HG02798 (cell line): ENCODE results near the gene DEFB129.
"Not testable (repeated sequence)": the region's sequence is repeated elsewhere in the genome, so short reads cannot be mapped to it uniquely, and the experiment has no call there.

ENCODE experiments used
- ATAC-seq: cut with Tn5 transposase; IDR thresholded peaks from one replicate; pipeline ENCODE4 v1.9.1; 2021; ENCODE audit warnings: mild to moderate bottlenecking; ENCODE audit not compliant: unreplicated experiment, poor library complexity

DEFB129 gene

DNA sequence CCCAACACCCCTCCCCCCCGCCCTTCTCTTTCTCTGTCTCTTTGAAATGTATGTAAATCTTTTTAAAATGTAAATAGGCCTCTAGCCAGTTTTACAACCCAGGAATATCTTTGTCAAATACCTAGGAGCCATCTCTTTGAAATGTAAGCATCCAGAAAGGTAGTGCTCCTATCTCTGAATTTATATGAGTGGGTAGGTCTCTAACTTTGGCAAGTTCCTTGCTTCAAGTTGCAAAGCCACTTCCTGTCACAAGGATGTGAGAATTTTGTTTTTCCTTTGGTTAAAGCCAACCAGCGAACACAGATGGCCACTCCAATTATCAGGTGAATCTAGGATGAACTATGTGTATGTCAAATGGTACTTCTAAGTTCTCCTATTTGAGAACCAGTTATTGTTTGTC lies 24.3 kb downstream of the DEFB129 start:
- no peak for ATAC-seq

DNA sequence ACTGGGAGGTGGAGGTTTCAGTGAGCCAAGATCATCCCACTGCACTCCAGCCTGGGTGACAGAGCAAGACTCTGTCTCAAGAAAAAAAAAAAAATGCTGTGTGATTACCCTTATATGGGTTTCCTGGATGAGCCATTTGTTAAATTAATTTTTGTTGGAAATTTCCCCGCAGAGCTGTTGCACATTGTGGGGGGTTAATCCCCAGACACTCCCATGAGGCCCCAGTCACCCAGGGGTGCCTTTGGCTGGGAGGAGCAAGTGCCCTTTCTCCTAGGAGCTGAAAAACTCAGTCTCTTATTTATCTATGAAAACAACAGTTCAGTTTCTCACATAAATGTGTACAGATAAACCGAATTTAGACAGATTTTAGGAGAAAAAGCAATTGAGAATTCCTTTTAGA lies 25.7 kb downstream of the DEFB129 start:
- no peak for ATAC-seq

DNA sequence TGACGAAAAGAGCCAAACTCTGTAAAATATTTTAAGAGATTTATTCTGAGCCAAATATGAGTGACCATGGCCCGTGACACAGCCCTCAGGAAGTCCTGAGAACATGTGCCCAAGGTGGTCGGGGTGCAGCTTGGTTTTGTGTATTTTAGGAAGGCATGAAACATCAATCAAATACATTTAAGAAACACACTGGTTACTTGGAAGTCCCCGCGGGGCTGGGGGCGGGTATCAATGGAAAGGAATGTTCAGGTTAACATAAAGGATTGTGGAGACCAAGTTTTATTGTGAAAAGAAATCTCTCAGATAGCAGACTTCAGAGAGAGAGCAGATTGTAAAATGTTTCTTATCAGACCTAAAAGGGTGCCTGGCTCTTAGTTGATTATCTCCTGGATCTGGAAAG lies 26.4 kb downstream of the DEFB129 start:
- ATAC-seq: not testable (repeated sequence)

DNA sequence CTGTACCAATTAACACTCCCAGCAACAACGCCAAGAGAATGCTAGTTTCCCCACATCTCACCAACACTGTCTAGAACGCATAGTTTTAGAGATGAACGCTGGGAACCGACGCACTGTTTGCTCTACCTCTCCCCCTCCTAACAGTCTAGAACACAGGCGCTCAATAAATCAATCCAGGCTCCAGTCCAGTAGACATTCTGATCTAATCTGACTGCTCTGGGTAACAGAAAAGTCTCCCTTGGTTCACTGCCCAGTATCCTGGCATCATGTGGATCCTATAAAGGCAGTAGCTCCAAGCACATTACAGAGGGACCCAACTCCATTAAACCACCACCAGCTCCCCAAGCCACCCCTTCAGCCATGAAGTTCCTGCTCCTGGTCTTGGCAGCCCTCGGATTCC lies 30.4 kb downstream of the DEFB129 start, which contains the start of gene DEFB132:
Gene DEFB132 (plus strand): TSS at position 306 of the 400 bp plus-strand sequence. CDS start 55 bp downstream, at position 361.
- no peak for ATAC-seq

DNA sequence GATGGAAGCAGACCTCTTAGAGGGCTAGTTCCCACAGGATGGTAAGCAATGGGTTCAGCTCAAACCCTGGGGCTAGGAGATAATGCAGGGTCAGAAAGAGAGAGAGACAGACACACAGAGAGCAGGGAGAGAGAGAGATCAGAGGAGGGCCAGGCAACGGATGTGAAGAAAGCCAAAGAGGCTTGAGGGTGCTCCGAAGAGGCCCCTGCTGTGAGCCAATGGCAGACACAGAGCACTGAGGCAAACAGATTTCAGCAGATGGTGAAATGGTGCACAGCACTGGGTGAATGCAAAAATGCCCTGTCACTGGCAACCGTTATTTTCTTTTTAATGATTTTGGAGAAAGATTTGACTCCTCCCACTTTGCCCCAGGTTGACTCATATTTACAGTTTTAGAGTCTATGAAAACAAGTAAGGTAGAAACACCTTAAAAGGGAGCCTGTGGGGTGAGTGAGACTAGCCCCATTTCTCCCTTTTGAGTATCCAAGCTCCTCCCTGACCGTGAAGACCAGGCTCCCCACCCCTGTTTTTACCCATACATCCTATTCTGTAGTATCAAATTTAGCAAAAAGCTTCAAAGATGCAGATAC lies 31.3 kb downstream of the DEFB129 start:
- no peak for ATAC-seq

DNA sequence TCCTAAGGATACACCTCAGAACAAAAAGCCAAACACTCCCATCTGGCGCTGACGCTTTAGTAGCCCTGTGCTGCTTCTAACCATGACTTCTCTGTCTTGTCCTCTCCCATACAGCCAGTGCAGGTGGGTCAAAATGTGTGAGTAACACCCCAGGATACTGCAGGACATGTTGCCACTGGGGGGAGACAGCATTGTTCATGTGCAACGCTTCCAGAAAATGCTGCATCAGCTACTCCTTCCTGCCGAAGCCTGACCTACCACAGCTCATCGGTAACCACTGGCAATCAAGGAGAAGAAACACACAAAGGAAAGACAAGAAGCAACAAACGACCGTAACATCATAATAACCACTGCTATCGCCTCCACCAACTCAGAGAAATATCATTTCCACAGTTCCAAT lies 31.9 kb downstream of the DEFB129 start:
- ATAC-seq: no peak

DNA sequence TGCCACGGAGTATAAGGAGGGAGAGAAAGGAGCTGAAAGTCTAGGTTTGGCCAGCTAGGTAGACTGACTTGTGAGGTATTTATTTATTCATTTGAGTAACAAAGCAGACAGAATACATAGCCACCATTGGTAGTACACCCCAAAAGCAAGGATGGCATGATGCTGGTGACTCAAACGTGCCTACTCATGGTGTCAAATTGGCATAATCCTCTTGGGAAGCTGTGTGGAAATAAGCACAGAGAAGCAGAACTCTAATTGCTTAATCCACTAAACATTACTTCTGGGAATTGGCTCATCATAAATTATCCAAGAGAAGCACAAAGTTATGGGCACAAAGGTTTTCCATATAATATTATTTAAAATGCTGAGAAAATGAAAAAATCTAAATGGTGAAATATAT lies 32.9 kb downstream of the DEFB129 start:
- no peak for ATAC-seq

DNA sequence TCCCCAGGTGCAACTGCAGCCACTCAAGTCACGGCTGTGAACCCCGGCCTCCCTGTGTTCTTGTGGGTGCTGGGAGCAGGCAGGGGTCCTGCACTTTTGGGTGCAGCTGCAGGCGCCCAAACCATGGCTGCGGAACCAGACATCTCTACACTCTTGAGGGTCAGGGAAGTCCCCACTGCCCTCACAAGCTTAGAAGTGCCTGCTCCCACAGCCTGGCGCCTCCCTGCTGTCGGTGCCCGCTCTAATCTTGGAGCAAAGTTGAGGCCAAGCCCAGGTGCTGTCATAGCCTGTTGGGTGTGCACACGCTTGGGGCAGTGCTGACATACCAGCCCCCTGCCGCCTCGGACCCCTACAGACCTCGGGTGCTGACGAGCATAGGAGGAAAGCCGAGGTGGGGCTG lies 36.6 kb downstream of the DEFB129 start:
- ATAC-seq: no peak

DNA sequence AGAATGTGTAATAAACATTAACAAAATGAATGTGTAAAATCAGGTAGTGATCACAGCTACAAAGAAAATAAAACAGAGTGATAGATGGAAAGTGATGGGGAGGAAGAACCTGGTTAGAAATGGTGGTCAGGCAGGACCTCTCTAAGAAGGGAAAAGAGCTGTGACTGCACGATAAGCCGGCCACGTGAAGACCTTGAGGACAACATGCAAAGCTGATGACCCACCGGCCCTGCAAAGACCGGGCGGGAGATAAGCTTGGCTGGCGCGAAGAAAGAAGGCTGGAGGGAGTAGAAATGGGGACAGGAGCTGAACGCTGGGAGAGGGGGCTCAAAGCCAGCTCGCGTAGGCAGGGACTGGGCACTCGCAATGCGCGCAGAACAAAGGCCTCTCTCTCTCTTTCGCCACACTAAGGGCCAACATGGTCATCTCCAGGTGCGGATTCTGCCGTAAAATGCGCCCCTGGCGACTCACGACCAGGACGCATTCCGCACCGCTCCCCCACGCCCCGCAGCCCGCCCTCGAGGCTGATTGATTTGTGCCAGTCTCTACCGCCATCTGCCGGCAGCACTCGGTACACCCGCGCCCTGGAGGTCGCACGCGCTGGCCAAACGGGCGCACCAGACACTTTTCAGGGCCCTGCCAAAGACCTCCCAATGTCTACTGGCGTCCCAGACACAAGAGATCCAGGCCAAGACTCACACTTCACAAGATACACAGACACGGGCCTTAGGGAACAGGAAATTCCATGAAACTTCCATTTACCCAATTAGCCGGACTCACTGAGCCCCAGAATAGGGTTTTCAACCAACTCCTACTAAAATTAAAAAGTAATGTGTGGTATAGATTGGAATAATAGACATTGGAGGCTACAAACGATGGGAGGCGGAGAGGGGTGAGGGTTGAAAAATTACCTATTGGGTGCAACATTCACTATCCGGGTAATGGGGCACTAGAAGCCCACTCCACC lies 39.8 kb downstream of the DEFB129 start:
- ATAC-seq: peak; percentile 93

DNA sequence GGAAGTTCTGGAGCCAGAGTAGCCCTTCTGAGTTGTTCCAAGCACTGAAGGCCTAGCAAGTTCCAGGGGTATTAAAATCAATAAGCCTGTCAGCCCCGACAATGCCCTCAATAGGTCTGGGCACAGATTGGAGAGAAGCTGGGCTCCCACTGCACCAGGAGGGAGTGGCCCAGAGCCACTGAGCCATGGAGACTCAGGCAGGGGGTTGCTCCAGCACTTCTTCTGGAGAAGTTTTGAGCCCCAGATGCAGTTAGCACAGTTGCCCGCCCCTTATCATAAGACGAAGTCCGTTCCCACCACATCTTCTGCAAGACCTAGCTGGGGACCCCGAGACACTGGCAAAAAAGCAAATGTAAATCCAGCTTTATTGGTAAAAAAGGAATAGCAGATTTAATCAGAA lies 43.5 kb downstream of the DEFB129 start:
- no peak for ATAC-seq

DNA sequence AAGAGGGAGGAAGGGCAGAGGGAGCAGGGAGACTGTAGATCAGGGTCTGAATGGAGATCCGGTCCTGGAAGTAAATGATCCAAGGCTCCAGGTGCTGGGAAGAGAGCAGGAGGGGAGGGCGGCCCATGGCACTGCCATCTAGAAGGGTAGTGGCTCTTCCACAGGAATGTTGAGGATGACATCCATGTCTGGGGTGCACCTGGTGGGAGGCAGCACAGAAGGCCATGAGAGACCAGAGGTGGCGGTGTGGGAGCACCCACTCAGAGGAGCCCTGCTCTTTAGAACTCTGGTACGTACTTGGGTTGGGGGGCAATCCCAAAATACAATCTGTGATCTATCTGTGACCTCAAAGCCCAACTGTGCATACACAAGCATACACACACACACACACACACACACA lies 44.0 kb downstream of the DEFB129 start:
- no peak for ATAC-seq

DNA sequence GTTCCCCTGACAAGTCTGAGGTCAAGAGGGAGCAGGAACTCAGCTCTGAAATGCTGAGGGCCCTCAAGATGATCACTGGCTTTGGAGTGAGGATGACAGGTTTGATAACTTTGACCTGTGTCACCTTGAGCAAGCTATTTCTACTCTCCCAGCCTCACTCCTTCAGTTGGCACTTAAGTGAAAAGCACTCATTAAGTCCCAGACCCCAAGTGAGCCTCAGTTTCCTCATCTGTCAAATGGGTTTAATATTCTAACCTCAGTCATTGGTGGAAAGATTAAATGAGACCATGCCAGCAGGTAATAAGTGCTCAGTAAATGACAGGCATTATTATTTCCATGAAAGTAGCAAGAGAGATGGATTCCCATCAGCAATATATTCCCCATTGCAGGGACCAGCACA lies 44.5 kb downstream of the DEFB129 start:
- no peak for ATAC-seq

DNA sequence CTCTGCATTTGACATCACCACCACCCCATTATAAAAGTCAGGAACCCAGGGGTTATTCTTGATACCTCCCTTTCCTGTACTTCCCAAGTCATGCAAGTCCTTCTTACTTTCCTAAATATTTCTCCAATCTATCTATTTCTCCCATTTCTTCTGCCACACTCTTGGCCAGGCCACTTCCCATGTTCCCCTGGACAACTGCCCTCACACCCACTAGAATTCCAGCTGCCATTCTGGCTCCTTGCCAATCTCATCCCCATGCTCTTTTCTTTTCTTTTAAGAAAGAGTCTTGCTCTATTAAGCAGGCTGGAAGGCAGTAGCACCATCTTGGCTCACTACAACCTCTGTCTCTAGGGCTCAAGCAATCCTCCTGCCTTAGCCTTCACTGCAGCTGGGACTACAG lies 45.7 kb downstream of the DEFB129 start:
- no peak for ATAC-seq

DNA sequence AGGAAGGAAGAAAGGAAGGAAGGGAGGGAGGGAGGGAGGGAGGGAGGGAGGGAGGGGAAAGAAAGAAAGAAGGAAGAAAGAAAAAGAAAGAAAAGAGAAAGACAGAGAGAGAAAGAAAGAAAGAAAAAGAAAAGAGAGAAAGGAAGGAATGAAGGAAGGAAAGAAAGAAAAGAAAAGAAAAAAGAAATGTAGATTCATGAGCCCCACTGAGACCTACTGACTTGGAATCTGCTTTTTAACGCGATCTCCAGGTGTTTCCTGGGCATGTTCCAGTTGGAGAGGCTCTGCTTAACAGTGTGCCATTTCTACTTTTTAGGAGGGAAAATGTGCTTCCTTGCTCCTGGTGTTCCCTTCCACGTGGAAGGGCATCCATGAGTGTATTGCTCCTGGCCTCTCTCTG lies 46.8 kb downstream of the DEFB129 start:
- no peak for ATAC-seq

DNA sequence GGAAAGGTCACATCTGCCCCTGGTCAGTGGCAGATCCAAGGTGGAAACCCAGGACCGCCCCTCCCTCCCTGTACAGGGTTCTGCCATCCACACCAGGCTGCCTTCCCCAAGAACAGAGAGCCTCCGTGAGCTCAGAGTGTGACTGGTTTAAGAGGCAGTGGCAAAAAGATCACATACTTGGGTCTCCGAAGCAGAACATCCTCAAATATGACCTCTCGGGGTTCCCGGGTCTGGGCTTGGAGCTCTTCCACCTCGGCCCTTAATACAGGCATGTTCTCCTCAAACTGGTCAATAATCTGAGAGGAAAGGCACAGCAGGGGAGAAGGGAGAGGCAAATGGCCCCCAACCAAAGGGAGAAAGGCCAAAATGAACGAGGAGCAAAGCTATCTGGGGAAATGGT lies 48.7 kb downstream of the DEFB129 start:
- ATAC-seq: no peak

DNA sequence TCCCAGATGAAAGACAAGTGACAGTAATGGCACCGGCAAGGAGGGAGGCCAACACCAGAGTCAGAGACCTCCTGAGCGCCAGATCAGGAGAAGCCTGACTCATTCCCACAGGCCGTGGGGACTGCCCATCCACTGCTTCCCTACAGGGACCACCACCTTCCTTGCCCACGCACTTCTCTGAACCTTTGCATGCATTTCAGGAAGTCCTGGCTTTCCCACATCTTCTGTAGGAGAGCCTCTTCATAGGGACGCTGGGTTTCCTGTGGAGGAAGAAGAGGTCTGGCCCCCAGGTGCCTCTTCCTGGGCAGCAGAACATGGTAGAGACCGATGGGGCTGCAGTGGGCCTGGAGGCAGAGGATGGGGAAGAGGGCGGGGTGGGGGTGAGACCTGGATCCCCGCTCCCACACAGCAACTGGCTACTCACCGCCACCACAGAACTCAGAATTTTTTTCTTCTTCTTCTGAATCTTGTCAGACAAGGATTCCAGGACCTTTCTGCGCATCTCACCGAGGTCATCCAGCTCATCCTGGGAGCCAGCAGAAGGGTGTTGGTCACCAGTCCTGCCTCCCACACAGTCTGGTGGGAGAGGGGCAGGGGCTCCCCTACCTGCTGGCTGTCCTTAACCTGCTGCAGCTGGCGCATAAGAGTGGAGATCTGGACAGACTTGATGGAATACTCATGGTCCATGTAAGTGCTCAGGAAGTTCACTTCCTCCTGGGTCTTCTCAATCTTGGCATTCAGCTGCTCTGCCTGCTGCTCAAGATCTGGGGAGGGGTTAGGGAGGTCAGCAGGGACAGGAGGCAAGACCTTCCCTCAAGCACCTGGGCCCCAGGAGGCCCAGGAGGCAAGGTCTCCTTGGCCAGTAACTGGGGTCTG lies 49.8 kb downstream of the DEFB129 start:
- ATAC-seq: no peak

DNA sequence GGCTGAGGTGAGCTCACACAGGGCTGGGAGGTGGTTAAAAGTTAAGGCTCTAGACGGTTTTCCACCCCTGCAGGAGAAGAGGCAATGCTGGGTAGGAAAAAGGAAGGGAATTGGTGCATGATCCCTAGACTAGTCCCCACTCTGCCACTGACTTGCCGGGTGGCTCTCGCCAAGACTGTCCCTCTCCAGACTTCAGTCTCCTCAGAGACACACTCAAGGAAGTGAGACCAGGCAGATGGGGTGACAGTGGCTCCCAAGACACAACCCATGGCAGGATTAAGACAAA lies 50.4 kb downstream of the DEFB129 start:
- ATAC-seq: no peak

DNA sequence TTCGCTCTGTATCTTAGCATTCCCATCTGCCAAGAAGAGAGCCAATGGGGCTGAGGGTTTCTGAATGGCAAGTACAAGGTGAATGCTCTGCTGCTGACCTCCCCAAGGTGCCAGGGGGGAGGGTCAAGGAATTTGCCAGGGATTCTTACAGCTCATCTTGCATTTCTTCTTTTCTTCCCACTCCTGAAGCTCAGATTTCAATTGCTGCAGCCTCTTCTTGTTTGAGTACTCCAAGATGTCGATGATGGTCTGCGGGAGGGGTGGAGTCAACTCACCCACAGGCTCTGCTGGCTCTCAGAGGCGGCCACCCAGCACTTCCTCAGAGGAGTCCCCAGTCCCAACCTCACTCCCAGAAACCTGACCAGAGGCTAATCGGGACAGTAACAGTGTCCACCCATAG lies 51.1 kb downstream of the DEFB129 start:
- ATAC-seq: no peak

DNA sequence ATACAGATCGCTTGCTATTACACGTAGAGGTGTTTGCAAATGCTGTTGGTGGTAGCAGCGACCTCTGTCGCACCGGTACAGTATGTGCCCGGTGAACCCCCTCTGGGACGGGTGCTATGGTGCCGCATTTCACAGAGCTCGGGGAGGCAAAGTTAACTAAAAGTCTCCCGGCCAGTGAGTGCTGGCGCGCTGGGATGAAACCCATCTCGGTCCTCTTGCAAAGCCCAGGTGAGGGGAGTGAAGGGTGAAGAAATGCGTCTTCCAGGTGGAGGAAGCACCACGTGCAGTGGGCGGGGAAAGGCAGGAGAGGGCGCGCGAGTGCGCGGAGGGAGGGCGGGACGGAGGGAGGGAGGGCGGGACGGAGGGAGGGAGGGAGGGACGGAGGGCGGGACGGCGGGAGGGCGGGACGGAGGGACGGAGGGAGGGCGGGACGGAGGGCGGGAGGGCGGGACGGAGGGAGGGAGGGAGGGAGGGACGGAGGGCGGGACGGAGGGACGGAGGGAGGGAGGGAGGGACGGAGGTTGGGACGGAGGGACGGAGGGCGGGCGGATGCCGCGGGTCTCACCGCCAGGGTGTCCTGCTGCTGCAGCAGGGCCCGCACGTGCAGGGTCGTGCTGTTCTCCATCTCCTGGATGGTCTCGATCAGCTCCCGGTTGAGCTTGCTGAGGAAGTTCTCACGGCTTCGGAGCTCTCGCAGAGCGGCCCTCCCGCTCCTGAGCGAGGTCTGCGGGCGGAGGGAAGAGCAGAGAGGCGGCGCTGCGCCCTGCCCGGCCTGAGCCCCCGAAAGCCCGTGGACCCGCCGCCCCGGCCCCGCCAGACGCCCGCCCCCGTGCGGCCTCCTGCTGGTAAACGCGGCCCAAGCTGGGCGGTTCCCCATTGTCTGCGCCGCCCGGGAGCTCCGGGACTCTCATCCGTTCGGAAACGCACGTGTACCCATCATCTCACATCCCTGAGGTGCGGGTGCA lies 51.8 kb downstream of the DEFB129 start:
- ATAC-seq: no peak
